ENCODE results near the gene COL25A1.
"Not testable (repeated sequence)": the region's sequence is repeated elsewhere in the genome, so short reads cannot be mapped to it uniquely, and the experiment has no call there.

DNA sequence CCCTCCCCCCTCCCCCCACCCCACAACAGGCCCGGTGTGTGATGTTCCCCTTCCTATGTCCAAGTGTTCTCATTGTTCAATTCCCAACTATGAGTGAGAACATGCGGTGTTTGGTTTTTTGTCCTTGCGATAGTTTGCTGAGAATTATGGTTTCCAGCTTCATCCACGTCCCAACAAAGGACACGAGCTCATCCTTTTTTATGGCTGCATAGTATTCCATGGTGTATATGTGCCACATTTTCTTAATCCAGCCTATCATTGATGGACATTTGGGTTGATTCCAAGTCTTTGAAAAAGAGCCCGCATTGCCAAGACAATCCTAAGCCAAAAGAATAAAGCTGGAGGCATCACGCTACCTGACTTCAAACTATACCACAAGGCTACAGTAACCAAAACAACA, 231.8 kb downstream of the COL25A1 start:
- TF ChIP-seq, protein P1, sequence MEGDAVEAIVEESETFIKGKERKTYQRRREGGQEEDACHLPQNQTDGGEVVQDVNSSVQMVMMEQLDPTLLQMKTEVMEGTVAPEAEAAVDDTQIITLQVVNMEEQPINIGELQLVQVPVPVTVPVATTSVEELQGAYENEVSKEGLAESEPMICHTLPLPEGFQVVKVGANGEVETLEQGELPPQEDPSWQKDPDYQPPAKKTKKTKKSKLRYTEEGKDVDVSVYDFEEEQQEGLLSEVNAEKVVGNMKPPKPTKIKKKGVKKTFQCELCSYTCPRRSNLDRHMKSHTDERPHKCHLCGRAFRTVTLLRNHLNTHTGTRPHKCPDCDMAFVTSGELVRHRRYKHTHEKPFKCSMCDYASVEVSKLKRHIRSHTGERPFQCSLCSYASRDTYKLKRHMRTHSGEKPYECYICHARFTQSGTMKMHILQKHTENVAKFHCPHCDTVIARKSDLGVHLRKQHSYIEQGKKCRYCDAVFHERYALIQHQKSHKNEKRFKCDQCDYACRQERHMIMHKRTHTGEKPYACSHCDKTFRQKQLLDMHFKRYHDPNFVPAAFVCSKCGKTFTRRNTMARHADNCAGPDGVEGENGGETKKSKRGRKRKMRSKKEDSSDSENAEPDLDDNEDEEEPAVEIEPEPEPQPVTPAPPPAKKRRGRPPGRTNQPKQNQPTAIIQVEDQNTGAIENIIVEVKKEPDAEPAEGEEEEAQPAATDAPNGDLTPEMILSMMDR (conservative IDR thresholded peaks at IDR 0.05; ENCODE audit: low read depth, low read length), result not testable (repeated sequence)
- TF ChIP-seq EZH2 (IDR thresholded peaks at IDR 0.05; ENCODE audit: borderline replicate concordance, low read depth, low read length, poor library complexity, severe bottlenecking), result not testable (repeated sequence)
